Esophagus squamous epithelium (tissue), 4 donors: Measurements from ENCODE around the gene RNF8.

Source experiments
- CTCF ChIP-seq, 6 experiments: fragments of 450-650 bp in 4 of 6; fragments of 200-600 bp in 2 of 6; sonication (generic) in 2 of 6; IDR thresholded peaks; one replicate each; pipeline ENCODE4 v1.5.1; 2016 to 2019; ENCODE audit warnings: antibody characterized with exemption in 6 of 6, mild to moderate bottlenecking in 4 of 6, moderate library complexity in 4 of 6
- POLR2A ChIP-seq, 4 donors: fragments of 450-650 bp; IDR thresholded peaks; one replicate each; pipeline ENCODE4 v1.6.1; 2017; ENCODE audit warnings: antibody characterized with exemption in 4 of 4, mild to moderate bottlenecking in 4 of 4, moderate library complexity in 3 of 4

- TF ChIP-seq POLR2A (IDR thresholded peaks at IDR 0.05): no peak
- TF ChIP-seq CTCF (IDR thresholded peaks at IDR 0.05): no peak
Observed at GRCh38 chr6:37309692-37310091, 44.1 kb upstream of the RNF8 start.
